ENCODE results near the gene ACSF2. TPM values are rescaled to one million over a fixed set of nuclear protein-coding genes. Genes with fewer than 3 reads are reported as not detected.

Gene ACSF2
- total and polyA plus RNA-seq, 2 donors (not counting 3 experiments of a cell fraction or from before 2014, with no cell fraction given), result 33.2 to 37.2 TPM

DNA sequence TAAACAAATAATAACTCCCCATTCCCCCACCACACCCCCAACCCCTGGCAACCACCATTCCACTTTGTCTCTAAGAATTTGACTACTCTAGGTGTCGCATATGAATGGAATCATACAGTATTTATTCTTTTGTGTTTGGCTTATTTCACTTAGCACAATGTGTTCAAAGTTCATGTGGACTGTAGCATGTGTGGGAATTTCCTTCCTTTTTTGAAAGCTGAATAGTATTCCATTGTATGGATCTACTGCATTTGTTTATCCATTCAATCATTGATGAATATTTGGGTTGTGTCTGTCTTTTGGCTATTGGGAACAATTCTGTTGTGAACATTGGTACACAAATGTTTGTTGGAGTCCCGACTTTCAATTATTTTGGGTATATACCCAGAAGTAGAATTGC is 3.3 kb upstream of the ACSF2 start:
- TF ChIP-seq, protein P1, sequence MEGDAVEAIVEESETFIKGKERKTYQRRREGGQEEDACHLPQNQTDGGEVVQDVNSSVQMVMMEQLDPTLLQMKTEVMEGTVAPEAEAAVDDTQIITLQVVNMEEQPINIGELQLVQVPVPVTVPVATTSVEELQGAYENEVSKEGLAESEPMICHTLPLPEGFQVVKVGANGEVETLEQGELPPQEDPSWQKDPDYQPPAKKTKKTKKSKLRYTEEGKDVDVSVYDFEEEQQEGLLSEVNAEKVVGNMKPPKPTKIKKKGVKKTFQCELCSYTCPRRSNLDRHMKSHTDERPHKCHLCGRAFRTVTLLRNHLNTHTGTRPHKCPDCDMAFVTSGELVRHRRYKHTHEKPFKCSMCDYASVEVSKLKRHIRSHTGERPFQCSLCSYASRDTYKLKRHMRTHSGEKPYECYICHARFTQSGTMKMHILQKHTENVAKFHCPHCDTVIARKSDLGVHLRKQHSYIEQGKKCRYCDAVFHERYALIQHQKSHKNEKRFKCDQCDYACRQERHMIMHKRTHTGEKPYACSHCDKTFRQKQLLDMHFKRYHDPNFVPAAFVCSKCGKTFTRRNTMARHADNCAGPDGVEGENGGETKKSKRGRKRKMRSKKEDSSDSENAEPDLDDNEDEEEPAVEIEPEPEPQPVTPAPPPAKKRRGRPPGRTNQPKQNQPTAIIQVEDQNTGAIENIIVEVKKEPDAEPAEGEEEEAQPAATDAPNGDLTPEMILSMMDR (IDR thresholded peaks at IDR 0.05; ENCODE audit: extremely low read depth in 1 of 2, insufficient read depth in 1 of 2, low read depth in 1 of 2, low read length in 2 of 2), result no peak
- TF ChIP-seq FOS (IDR thresholded peaks at IDR 0.05; ENCODE audit: borderline replicate concordance, insufficient read depth, low read length) (no peak), GATA2 (IDR thresholded peaks at IDR 0.05; ENCODE audit: insufficient read depth, insufficient read length, low read depth, low read length) (no peak), POLR2AphosphoS5 (IDR thresholded peaks at IDR 0.05; ENCODE audit: insufficient read depth, low read depth, low read length) (no peak), POLR2A (IDR thresholded peaks at IDR 0.05; ENCODE audit: low read depth, low read length) (no peak), EZH2 (IDR thresholded peaks at IDR 0.05; ENCODE audit: borderline replicate concordance, low read depth, low read length, severe bottlenecking) (no peak)
- DNase-seq (ENCODE audit: low read depth, low spot score) (no peak), FAIRE-seq (no peak)
- H3K36me3 ChIP-seq (ENCODE audit: control insufficient read depth in 2 of 2, extremely low read depth in 1 of 2, insufficient read depth in 2 of 2, low read length in 2 of 2), result no peaks in the 10 kb centered on the region
- no peak overlapping the region for H3K4me3 ChIP-seq (replicated peaks in 1 of 3; ENCODE audit: insufficient read depth in 1 of 3, low read depth in 1 of 3, low read length in 3 of 3)
- H3K27me3 ChIP-seq (ENCODE audit: control insufficient read depth in 2 of 2, insufficient read depth in 2 of 2, low read length in 2 of 2), result no peaks in the 10 kb centered on the region
- H3K4me2 ChIP-seq (ENCODE audit: insufficient read depth, low read length), result no peak overlapping the region
- no peak overlapping the region for H3K27ac ChIP-seq (ENCODE audit: insufficient read depth, low read depth, low read length)
- H3K9me1 ChIP-seq (replicated peaks; ENCODE audit: control insufficient read depth, extremely low read depth, insufficient read depth, low read length), result no peaks in the 10 kb centered on the region
- dilution Hi-C loops (cut with MboI; ENCODE audit: extremely low pct_ligation_motif_present, low sequenced_read_pairs) (no loop called here), intact Hi-C loops (cut with micrococcal nuclease) (no loop called here)
- POLR2A ChIA-PET, result no interaction called here
- no peak overlapping the region for H3K9ac ChIP-seq (replicated peaks; ENCODE audit: extremely low read depth, insufficient read depth, low read length)
- peaks cover 41% of the 10 kb centered on the region for H3K4me1 ChIP-seq (ENCODE audit: control insufficient read depth, extremely low read depth, insufficient read depth, low read length)
- no peaks in the 10 kb centered on the region for H3K79me2 ChIP-seq (ENCODE audit: control insufficient read depth, insufficient read depth, low read length)
- H4K20me1 ChIP-seq (replicated peaks; ENCODE audit: control insufficient read depth, extremely low read depth, insufficient read depth, low read length), result no peaks in the 10 kb centered on the region
- BruUV-seq (replicated peaks), result no TSS peak
- no peaks in the 10 kb centered on the region for H3K9me3 ChIP-seq (replicated peaks; ENCODE audit: control insufficient read depth, insufficient read depth, low read length)
- CTCF ChIA-PET, result interaction anchor here (1.7 to 2.4 kb wide), 2 partner anchors 24 to 25 kb away, joined by 7 to 21 read pairs; partner anchors contain the start of gene LRRC59
- H2AFZ ChIP-seq (ENCODE audit: low read depth, low read length), result no peak overlapping the region

Data from endothelial cell of umbilical vein (primary cell).